HG02610 (cell line): Measurements from ENCODE around the gene SMIM20.

Experiments used
- ATAC-seq: cut with Tn5 transposase; IDR thresholded peaks from one replicate; pipeline ENCODE4 v1.9.1; 2021; ENCODE audit warnings: mild to moderate bottlenecking, moderate library complexity; ENCODE audit not compliant: unreplicated experiment

SMIM20 gene

GRCh38 chr4:25951390-25951952 is 37.5 kb downstream of the SMIM20 start:
- ATAC-seq, result no peak

DNA sequence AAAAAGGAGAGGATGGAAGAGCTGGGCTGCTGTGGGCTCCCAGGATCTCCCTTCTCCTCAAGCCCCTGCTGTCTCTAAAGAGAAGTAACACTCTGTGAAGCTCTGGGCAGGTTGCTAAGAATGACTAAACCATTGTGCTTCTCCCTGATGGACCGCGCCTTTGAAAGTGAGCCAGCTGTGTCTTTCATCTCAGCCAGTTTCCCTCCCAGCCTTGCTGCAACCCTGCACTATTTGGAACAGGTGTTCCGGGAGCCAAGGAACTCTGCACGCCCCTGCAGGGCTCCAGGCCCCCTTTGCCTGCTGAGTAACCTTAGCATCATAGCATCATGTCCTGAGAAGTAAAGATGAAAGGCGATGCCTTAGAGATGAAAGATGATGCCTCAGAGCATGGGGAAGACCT is 39.7 kb downstream of the SMIM20 start:
- ATAC-seq, result no peak

DNA sequence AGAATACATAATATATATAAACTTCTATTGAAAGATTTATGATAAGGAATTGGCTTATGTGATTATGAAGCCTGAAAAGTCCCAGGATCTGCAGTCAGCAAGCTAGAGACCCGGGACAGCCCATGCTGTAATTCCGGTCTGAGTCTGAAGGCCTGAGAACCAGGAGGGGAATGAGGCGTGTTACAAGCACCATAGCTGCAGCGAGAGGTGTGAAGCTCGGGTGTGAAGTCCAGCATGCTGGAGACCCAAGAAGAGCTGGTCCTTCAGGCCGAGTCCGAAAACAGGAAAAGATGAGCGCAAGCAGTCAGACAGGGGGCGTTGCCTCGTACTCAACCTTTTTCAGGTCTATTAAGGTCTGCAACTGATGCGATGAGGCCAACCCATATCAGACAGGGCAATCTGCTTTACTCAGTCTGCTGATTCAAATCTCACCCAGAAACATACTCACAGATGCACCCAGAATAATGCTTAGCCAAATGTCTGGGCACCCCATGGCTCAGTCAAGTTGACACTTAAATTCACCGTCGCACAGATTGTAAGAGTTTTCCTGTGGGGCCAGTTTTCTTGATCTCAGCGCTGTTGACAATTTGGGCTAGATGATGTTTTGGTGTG is 40.4 kb downstream of the SMIM20 start:
- ATAC-seq, result no peak

DNA sequence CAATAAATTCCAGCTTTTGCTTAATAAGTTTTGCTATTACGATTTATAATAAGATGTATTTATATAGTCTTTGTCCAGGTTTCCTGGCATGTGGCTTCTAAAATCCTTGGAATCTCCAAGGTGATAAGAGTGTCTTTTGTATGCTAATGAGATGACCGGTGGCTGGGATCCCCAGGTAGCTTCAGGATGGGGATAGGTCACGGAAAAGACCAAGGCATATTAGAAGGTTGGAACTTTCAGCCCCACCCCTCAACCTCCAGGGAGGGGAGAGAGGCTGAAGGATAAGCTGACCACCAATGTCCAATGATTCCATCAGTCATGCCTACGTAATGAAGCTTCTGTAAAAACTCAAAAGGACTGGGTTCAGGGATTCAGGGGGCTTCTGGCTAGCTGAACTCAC is 41.7 kb downstream of the SMIM20 start:
- no peak for ATAC-seq

- no peak for ATAC-seq
Observed at GRCh38 chr4:25956260-25956659, 42.2 kb downstream of the SMIM20 start.

DNA sequence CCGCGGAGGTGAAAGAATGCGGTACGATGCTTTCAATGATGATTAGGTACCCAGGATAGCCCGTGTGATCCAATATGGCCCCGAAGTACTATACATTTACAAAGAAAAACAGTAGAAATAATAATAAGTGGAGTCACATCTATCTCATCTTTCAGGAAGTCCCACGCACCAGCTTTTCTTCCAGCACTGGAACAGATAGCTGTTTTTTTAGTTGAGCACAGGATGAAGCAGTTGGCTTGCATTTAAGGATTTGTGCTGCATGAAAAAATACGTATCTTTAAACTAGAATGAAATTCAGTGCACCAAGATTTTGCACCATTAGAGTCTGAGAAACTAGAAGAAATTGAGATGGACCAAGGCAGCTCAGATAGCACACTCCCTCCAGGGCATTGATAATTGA is 44.1 kb downstream of the SMIM20 start:
- no peak for ATAC-seq

GRCh38 chr4:25962393-25962792 is 48.4 kb downstream of the SMIM20 start:
- ATAC-seq, result no peak

DNA sequence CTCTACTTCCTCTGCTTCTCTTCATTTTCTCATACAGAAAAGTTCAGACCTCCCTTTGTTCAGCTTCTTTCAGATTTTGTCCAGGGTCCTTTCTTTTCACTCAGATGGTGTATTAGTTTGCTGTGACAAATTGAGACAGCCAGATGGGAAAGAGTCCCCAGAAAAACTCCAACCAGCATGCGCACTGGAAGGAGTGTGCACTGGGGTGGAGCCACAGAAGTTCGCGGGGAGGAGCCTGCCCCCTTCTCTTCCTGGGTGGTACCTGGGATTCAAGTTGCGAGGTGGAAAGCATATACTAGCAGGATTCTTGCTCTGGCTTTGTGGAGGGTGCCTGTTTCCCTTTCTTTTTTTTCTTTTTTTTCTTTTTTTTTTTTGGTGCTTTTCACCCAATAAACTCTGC is 51.6 kb downstream of the SMIM20 start:
- no peak for ATAC-seq

GRCh38 chr4:25966171-25966570 is 52.2 kb downstream of the SMIM20 start:
- ATAC-seq, result no peak

DNA sequence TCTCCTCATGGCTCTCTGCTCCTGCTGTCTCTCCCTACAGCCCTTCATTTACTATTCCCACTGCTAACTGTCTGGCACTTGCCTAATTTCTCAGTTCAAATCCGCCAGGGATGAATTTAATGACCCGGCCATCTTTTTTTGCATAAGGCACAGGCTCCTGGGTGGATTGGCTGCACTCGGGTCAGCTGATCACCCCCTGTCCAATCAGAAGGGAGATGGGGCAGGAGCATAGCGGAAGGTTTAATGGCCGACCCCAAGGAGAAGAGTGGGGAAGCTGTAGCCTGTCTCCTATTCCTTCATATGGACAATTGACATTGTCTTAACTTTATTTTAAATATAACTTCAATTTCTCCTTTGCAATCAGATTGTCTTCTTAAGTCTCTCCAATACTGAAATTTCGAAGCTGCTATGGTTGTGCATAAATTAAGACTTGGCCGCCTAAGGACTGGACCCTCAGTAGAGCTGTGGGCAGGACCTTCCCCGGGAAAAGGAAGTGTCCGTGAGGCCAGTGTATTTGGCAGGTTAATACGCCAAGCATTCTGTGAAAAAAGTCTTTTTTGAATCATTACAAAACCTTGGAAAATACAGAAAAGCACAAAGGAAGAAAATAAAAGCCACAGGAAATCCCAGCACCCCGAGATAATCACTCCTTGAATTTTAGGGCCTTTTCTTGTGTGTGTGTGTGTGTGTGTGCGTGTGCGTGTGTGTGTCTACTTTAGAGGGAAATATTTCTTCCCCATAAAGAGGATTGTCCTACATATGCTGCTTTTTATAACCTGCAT is 55.5 kb downstream of the SMIM20 start:
- ATAC-seq, result no peak

GRCh38 chr4:25970226-25970675 is 56.2 kb downstream of the SMIM20 start:
- peak; percentile 89 for ATAC-seq

- ATAC-seq, result no peak
Observed at GRCh38 chr4:25970691-25971432, 56.8 kb downstream of the SMIM20 start.

- no peak for ATAC-seq
Observed at GRCh38 chr4:25972366-25972765, 58.3 kb downstream of the SMIM20 start.

GRCh38 chr4:25972984-25973745 is 59.1 kb downstream of the SMIM20 start:
- no peak for ATAC-seq

GRCh38 chr4:25976780-25977179 is 62.8 kb downstream of the SMIM20 start:
- ATAC-seq, result no peak

GRCh38 chr4:25977397-25978170 is 63.6 kb downstream of the SMIM20 start:
- no peak for ATAC-seq

GRCh38 chr4:25978327-25978726 is 64.3 kb downstream of the SMIM20 start:
- no peak for ATAC-seq
